ENCODE results near the gene TRIO. TPM values are rescaled to one million over a fixed set of nuclear protein-coding genes. Genes with fewer than 3 reads are reported as not detected.
A peak's percentile ranks its signal among the peaks of the same experiment; 100 is the strongest.

TRIO gene
- total and polyA plus RNA-seq, 2 of the 8 experiments (the other 6 are each of a cell fraction or from before 2014, with no cell fraction given), result 35.1 to 69.1 TPM

GRCh38 chr5:14165375-14166106, 22.4 kb downstream of the TRIO start:
- no peak overlapping the region for H3K4me2 ChIP-seq (ENCODE audit: insufficient read depth in 1 of 2, low read depth in 2 of 2, low read length in 2 of 2)
- CTCF ChIA-PET (ENCODE audit: partially characterized antibody), result interaction anchor here (0.6 to 1.3 kb wide), 4 partner anchors 11 to 105 kb away, joined by 3 read pairs; no protein-coding TSS in a partner anchor
- 0 out of 2 replicates have a peak overlapping the region, but pooled peaks have one; percentile 26 for H2BK5ac ChIP-seq (ENCODE audit: low read depth, low read length)

More at GRCh38 chr5:14165375-14166106, 22.4 kb downstream of the TRIO start:
- peaks cover 19% of the 10 kb centered on the region for H3K79me1 ChIP-seq (ENCODE audit: low read depth, low read length)
- no peak overlapping the region for H3K9ac ChIP-seq (replicated peaks in 1 of 4; ENCODE audit: extremely low read depth in 1 of 4, low read depth in 3 of 4, low read length in 3 of 4)
- 87% methylated on average over 9 of the region's 9 CpGs; no CpG with 5 or more reads in 1 of the 2 experiments for WGBS, 2 experiments (ENCODE audit: extremely low coverage in 1 of 2, insufficient coverage in 1 of 2, insufficient read length in 1 of 2, insufficient replicate concordance in 2 of 2, low coverage in 1 of 2, low lambda C conversion rate in 2 of 2, missing lambda C conversion rate in 1 of 2)
- no peak overlapping the region for H3K56ac ChIP-seq (replicated peaks; ENCODE audit: insufficient read length, low read depth, low read length)
- H3K27me3 ChIP-seq (replicated peaks in 1 of 4; ENCODE audit: control insufficient read depth in 3 of 4, extremely low read depth in 1 of 4, insufficient read depth in 3 of 4, low read length in 3 of 4), result no peaks in the 10 kb centered on the region
- FAIRE-seq (no peak), DNase-seq (ENCODE audit: low read depth in 1 of 2, low spot score in 2 of 2) (no peak)
- no peak overlapping the region for H3K14ac ChIP-seq (ENCODE audit: insufficient read length)
- no peak overlapping the region for H3K4ac ChIP-seq (replicated peaks; ENCODE audit: insufficient read length, low read depth, low read length)
- no peak overlapping the region for H4K8ac ChIP-seq (ENCODE audit: extremely low read depth, insufficient read depth, low read length)
- no peaks in the 10 kb centered on the region for H3K36me3 ChIP-seq (ENCODE audit: control insufficient read depth in 2 of 4, insufficient read depth in 4 of 4, low read length in 3 of 4)
- H3K23ac ChIP-seq (ENCODE audit: insufficient read length), result no peak overlapping the region
- H2BK120ac ChIP-seq (replicated peaks; ENCODE audit: low read depth, low read length), result no peak overlapping the region
- no peak overlapping the region for H4K5ac ChIP-seq (ENCODE audit: insufficient read length, low read depth, low read length)
- no peak overlapping the region for H2BK12ac ChIP-seq (ENCODE audit: low read depth, low read length)
- H2BK15ac ChIP-seq (ENCODE audit: low read length), result no peak overlapping the region
- H3K27ac ChIP-seq (ENCODE audit: low read depth, low read length), result no peak overlapping the region
- H2AK5ac ChIP-seq (ENCODE audit: low read depth, low read length), result no peak overlapping the region
- no peaks in the 10 kb centered on the region; a peak in 1 of 4 replicates for H3K9me3 ChIP-seq (ENCODE audit: insufficient read depth in 2 of 2, low read depth in 1 of 2, low read length in 1 of 2)
- H2AFZ ChIP-seq (ENCODE audit: low read length), result no peak overlapping the region
- POLR2A ChIA-PET (ENCODE audit: partially characterized antibody), result interaction anchor here (1.2 kb wide), 1 partner anchor 15 kb away, joined by 3 read pairs; no protein-coding TSS in a partner anchor
- no peak overlapping the region for H2BK20ac ChIP-seq (ENCODE audit: low read length)
- peaks cover 0 to 14% (median 7%) of the 10 kb centered on the region in 4 experiments; a peak in 6 of 7 replicates for H3K4me1 ChIP-seq (replicated peaks in 1 of 4; ENCODE audit: control insufficient read depth in 3 of 4, insufficient read depth in 4 of 4, low read length in 3 of 4)
- H3K79me2 ChIP-seq (ENCODE audit: control insufficient read depth in 1 of 2, insufficient read depth in 2 of 2, low read length in 2 of 2), result peaks cover 28 to 100% of the 10 kb centered on the region in 2 experiments
- no peak overlapping the region for H3K4me3 ChIP-seq (ENCODE audit: extremely low read depth in 1 of 4, insufficient read depth in 2 of 4, low read depth in 3 of 4, low read length in 4 of 4)
- no peak overlapping the region for H4K91ac ChIP-seq (replicated peaks; ENCODE audit: insufficient read length, low read length)
- H4K20me1 ChIP-seq (replicated peaks in 1 of 2; ENCODE audit: control insufficient read depth in 1 of 2, insufficient read depth in 2 of 2, low read length in 2 of 2), result peaks cover 10 to 25% of the 10 kb centered on the region in 2 experiments
- TF ChIP-seq PHF8 (conservative IDR thresholded peaks at IDR 0.05; ENCODE audit: low read depth, low read length) (no peak), ATF3 (IDR thresholded peaks at IDR 0.05; ENCODE audit: insufficient read depth, low read depth, low read length) (no peak), JUND (IDR thresholded peaks at IDR 0.05; ENCODE audit: low read length) (peak; percentile 88)
- no peaks in the 10 kb centered on the region for H3K23me2 ChIP-seq (ENCODE audit: low read depth, low read length)
- no peak overlapping the region for H3K18ac ChIP-seq (ENCODE audit: extremely low read depth, low read length)
